ENCODE measurements around the gene PPP1R9A.

DNA sequence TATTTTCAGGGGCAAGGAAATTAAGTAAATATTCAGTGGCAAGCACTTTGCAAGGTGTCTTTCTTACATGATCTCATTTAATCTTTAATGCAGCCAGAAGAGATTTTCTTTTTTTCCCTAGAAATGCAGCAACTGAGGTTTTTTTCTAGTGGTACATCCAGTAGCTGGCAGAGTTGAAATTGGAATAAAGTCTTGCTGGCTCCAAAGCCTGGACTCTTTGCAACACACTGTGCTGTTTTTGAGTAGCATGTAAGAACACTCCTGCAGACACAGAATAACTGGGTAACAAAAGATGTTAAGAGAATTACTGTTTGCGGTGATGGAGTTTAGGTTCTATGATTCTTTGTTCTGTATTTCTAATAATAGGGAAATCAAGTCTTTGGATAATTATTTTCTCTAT, 293.3 kb downstream of the PPP1R9A start:
- TF ChIP-seq EZH2 (IDR thresholded peaks at IDR 0.05; ENCODE audit: borderline replicate concordance, control insufficient read depth, low read depth, low read length) (no peak), SMC3 (IDR thresholded peaks at IDR 0.05; ENCODE audit: borderline replicate concordance, low read length) (no peak), CTCF (IDR thresholded peaks at IDR 0.05 in 2 of 3, conservative IDR thresholded peaks at IDR 0.05 in 1 of 3; ENCODE audit: control insufficient read depth in 2 of 3, extremely low read depth in 1 of 3, insufficient read depth in 1 of 3, low read depth in 3 of 3, low read length in 3 of 3) (no peak), POLR2AphosphoS2 (IDR thresholded peaks at IDR 0.05; ENCODE audit: low read depth, low read length) (no peak), RCOR1 (conservative IDR thresholded peaks at IDR 0.05; ENCODE audit: low read depth, low read length) (no peak), HDAC6 (IDR thresholded peaks at IDR 0.05; ENCODE audit: unreplicated experiment) (no peak), GABPA (IDR thresholded peaks at IDR 0.05; ENCODE audit: low read depth) (no peak), FOXM1 (IDR thresholded peaks at IDR 0.05; ENCODE audit: low read depth, low read length) (no peak), JUND (IDR thresholded peaks at IDR 0.05; ENCODE audit: low read depth, low read length) (no peak), USF2 (IDR thresholded peaks at IDR 0.05; ENCODE audit: borderline replicate concordance, low read depth, low read length) (no peak), ZNF274 (IDR thresholded peaks at IDR 0.05; ENCODE audit: insufficient read depth, insufficient read length) (no peak), TAF1 (IDR thresholded peaks at IDR 0.05; ENCODE audit: borderline replicate concordance, low read depth, low read length) (no peak)
- TF ChIP-seq, protein P1, sequence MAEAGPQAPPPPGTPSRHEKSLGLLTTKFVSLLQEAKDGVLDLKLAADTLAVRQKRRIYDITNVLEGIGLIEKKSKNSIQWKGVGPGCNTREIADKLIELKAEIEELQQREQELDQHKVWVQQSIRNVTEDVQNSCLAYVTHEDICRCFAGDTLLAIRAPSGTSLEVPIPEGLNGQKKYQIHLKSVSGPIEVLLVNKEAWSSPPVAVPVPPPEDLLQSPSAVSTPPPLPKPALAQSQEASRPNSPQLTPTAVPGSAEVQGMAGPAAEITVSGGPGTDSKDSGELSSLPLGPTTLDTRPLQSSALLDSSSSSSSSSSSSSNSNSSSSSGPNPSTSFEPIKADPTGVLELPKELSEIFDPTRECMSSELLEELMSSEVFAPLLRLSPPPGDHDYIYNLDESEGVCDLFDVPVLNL (IDR thresholded peaks at IDR 0.05; ENCODE audit: low read depth, low read length): no peak

All from GM12878 (cell line).